ENCODE results near the gene TSPOAP1. TPM values are rescaled to one million over a fixed set of nuclear protein-coding genes. Genes with fewer than 3 reads are reported as not detected.
A peak's percentile ranks its signal among the peaks of the same experiment; 100 is the strongest.

TSPOAP1 gene
- total and polyA plus RNA-seq, 2 of the 13 experiments (the other 11 are each of a cell fraction or from before 2014, with no cell fraction given): not detected

- TF ChIP-seq RERE (CRISPR knock-in tag; IDR thresholded peaks at IDR 0.05; ENCODE audit: low read depth) (no peak), ZNF549 (CRISPR knock-in tag; IDR thresholded peaks at IDR 0.05) (no peak), YY1 (IDR thresholded peaks at IDR 0.05; ENCODE audit: insufficient read depth, insufficient replicate concordance, low read depth, low read length) (no peak), TGIF2 (CRISPR knock-in tag; IDR thresholded peaks at IDR 0.05) (peak; percentile 30; the same call in 1 of the 2 replicates), GTF2F1 (IDR thresholded peaks at IDR 0.05; ENCODE audit: low read length) (no peak), ZNF83 (CRISPR knock-in tag; IDR thresholded peaks at IDR 0.05; ENCODE audit: borderline replicate concordance) (no peak), ZNF232 (CRISPR knock-in tag; IDR thresholded peaks at IDR 0.05; ENCODE audit: borderline replicate concordance) (peak; percentile 97; the same call in 1 of the 2 replicates)
- TF ChIP-seq, protein P1, sequence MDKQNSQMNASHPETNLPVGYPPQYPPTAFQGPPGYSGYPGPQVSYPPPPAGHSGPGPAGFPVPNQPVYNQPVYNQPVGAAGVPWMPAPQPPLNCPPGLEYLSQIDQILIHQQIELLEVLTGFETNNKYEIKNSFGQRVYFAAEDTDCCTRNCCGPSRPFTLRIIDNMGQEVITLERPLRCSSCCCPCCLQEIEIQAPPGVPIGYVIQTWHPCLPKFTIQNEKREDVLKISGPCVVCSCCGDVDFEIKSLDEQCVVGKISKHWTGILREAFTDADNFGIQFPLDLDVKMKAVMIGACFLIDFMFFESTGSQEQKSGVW (CRISPR knock-in tag; IDR thresholded peaks at IDR 0.05; ENCODE audit: borderline replicate concordance): no peak
- TF ChIP-seq, protein P2, sequence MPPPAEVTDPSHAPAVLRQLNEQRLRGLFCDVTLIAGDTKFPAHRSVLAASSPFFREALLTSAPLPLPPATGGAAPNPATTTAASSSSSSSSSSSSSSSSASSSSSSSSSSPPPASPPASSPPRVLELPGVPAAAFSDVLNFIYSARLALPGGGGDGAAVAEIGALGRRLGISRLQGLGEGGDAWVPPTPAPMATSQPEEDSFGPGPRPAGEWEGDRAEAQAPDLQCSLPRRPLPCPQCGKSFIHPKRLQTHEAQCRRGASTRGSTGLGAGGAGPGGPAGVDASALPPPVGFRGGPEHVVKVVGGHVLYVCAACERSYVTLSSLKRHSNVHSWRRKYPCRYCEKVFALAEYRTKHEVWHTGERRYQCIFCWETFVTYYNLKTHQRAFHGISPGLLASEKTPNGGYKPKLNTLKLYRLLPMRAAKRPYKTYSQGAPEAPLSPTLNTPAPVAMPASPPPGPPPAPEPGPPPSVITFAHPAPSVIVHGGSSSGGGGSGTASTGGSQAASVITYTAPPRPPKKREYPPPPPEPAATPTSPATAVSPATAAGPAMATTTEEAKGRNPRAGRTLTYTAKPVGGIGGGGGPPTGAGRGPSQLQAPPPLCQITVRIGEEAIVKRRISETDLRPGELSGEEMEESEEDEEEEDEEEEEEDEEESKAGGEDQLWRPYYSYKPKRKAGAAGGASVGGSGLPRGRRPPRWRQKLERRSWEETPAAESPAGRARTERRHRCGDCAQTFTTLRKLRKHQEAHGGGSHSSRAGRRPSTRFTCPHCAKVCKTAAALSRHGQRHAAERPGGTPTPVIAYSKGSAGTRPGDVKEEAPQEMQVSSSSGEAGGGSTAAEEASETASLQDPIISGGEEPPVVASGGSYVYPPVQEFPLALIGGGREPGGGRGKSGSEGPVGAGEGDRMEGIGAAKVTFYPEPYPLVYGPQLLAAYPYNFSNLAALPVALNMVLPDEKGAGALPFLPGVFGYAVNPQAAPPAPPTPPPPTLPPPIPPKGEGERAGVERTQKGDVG (CRISPR knock-in tag; IDR thresholded peaks at IDR 0.05; ENCODE audit: borderline replicate concordance): 0 out of 2 replicates have a peak, but pooled peaks have one; percentile 7
These were observed 6.6 kb upstream of the TSPOAP1 start (continued) for GRCh38 chr17:58335061-58335731.

Measured in HepG2 (cell line).